HCT116 (cell line): ENCODE measurements around the gene BBC3. TPM values are rescaled to one million over a fixed set of nuclear protein-coding genes. Genes with fewer than 3 reads are reported as not detected.
A peak's percentile ranks its signal among the peaks of the same experiment; 100 is the strongest.

ENCODE experiments used
- ATAC-seq: fragments of 200-7000 bp; cut with Tn5 transposase; 2 replicates; pipeline ENCODE4 v1.9.1; 2020; ENCODE audit warnings: mild to moderate bottlenecking, moderate library complexity
- BruUV-seq: library from RNA; stranded (reverse); fragments of 400-500 nt; replicated peaks from 2 replicates; lab custom pipeline; 2021; lab: Mats Ljungman, UMichigan
- CTCF ChIA-PET: fragments of 300-600 bp; sonication (Branson Sonifier 250); formaldehyde crosslinking; loops from one replicate; lab custom pipeline; 2021; ENCODE audit warnings: antibody characterized with exemption; lab: Charles Lee
- POLR2A ChIA-PET: fragments of 300-600, 350-600 bp; sonication (Branson Sonifier 250); formaldehyde crosslinking; loops from one replicate; lab custom pipeline; 2021; ENCODE audit warnings: antibody characterized with exemption; lab: Charles Lee
- RAD21 ChIA-PET, 2 experiments: fragments of 300-600 bp; sonication (Branson Sonifier 250); formaldehyde crosslinking; loops; one replicate each; lab custom pipeline; 2023; ENCODE audit warnings: low total read pairs in 2 of 2; ENCODE audit not compliant: uncharacterized antibody in 2 of 2, unreplicated experiment in 2 of 2, low non-redundant PET in 1 of 2; lab: Charles Lee
- DNase-seq: peaks from one replicate; pipeline ENCODE4 v3.0.0-alpha.2; 2010; ENCODE audit warnings: low read depth, low spot score
- H2AFZ ChIP-seq: fragments of 200-600 bp; shearing (Covaris generic), sonication (generic); 2 replicates; pipeline ENCODE4 v1.6.1; 2017; ENCODE audit warnings: low read depth, mixed run types, mixed read lengths, antibody characterized with exemption, low read length; ENCODE audit not compliant: poor library complexity, severe bottlenecking
- H3K27ac ChIP-seq: 2 replicates; pipeline ENCODE4 v1.5.1; 2012; ENCODE audit warnings: low read depth, low read length
- H3K27me3 ChIP-seq: fragments of 200-600 bp; sonication (generic); 2 replicates; pipeline ENCODE4 v1.6.1; 2016; ENCODE audit warnings: mixed run types, low read length, mixed read lengths; ENCODE audit not compliant: insufficient read depth
- H3K36me3 ChIP-seq, 2 experiments: fragments of 200-500 bp in 1 of 2; fragments of 200-600 bp in 1 of 2; sonication (Bioruptor generic) in 1 of 2; sonication (generic) in 1 of 2; 2 replicates each; pipeline versions ENCODE4 v1.5.1 to v1.6.1; 2014 to 2016; ENCODE audit warnings: low read length in 2 of 2, inconsistent platforms in 1 of 2, mixed read lengths in 1 of 2, mixed run types in 1 of 2; ENCODE audit not compliant: insufficient read depth in 2 of 2, control insufficient read depth in 1 of 2
- H3K4me1 ChIP-seq, 2 experiments: fragments of 200-600 bp in 1 of 2; sonication (generic) in 1 of 2; 2 replicates each; pipeline versions ENCODE4 v1.5.1 to v1.6.1; 2012 to 2017; ENCODE audit warnings: low read length in 2 of 2, inconsistent platforms in 1 of 2, mild to moderate bottlenecking in 1 of 2, mixed read lengths in 1 of 2, mixed run types in 1 of 2, moderate library complexity in 1 of 2; ENCODE audit not compliant: insufficient read depth in 2 of 2, control insufficient read depth in 1 of 2
- H3K4me2 ChIP-seq: fragments of 200-600 bp; sonication (generic); 2 replicates; pipeline ENCODE4 v1.6.1; 2017; ENCODE audit warnings: mixed run types, low read length, mixed read lengths
- H3K4me3 ChIP-seq, 2 experiments: fragments of 200-600 bp in 1 of 2; sonication (generic) in 1 of 2; replicated peaks in 1 of 2; 2 replicates each; pipeline ENCODE4 v1.5.1; 2011 to 2016; ENCODE audit warnings: low read length in 2 of 2, control low read depth in 1 of 2, low read depth in 1 of 2, mild to moderate bottlenecking in 1 of 2, mixed read lengths in 1 of 2, mixed run types in 1 of 2
- H3K79me2 ChIP-seq: fragments of 200-600 bp; sonication (generic); 2 replicates; pipeline ENCODE4 v1.6.1; 2017; ENCODE audit warnings: mild to moderate bottlenecking, mixed run types, low read length, moderate library complexity, mixed read lengths; ENCODE audit not compliant: insufficient read depth
- H3K9ac ChIP-seq: fragments of 200-600 bp; sonication (generic); 2 replicates; pipeline ENCODE4 v1.6.1; 2016; ENCODE audit warnings: low read length, mixed read lengths
- H3K9me2 ChIP-seq: fragments of 200-600 bp; sonication (generic), shearing (Covaris generic); 2 replicates; pipeline ENCODE4 v1.6.1; 2017; ENCODE audit warnings: mixed run types, mild to moderate bottlenecking, moderate library complexity; ENCODE audit not compliant: insufficient read depth
- H3K9me3 ChIP-seq, 2 experiments: fragments of 200-500 bp in 1 of 2; fragments of 200-600 bp in 1 of 2; sonication (Bioruptor generic) in 1 of 2; sonication (generic) in 1 of 2; 2 replicates each; pipeline ENCODE4 v1.6.1; 2014 to 2017; ENCODE audit warnings: low read length in 2 of 2, mixed read lengths in 2 of 2, inconsistent platforms in 1 of 2, low read depth in 1 of 2, mild to moderate bottlenecking in 1 of 2, mixed run types in 1 of 2, moderate library complexity in 1 of 2; ENCODE audit not compliant: control insufficient read depth in 1 of 2, insufficient read depth in 1 of 2
- H4K20me1 ChIP-seq: fragments of 200-600 bp; sonication (generic), shearing (Covaris generic); 2 replicates; pipeline ENCODE4 v1.6.1; 2017; ENCODE audit warnings: mixed run types, mild to moderate bottlenecking, moderate library complexity; ENCODE audit not compliant: insufficient read depth
- CBX3 ChIP-seq: IDR thresholded peaks from 2 replicates; pipeline ENCODE4 v1.6.1; 2012; ENCODE audit warnings: low read depth
- EGR1 ChIP-seq: IDR thresholded peaks from 2 replicates; pipeline ENCODE4 v1.6.1; 2012; ENCODE audit warnings: low read depth
- ELF1 ChIP-seq: IDR thresholded peaks from 2 replicates; pipeline ENCODE4 v1.6.1; 2012; ENCODE audit warnings: low read depth, borderline replicate concordance
- EZH2 ChIP-seq: fragments of 200-600 bp; sonication (generic); IDR thresholded peaks from 2 replicates; pipeline ENCODE4 v1.6.1; 2017; ENCODE audit warnings: antibody characterized with exemption, mixed run types
- EZH2phosphoT487 ChIP-seq: fragments of 200-600 bp; IDR thresholded peaks from 2 replicates; pipeline ENCODE4 v1.6.1; 2018; ENCODE audit warnings: antibody characterized with exemption, borderline replicate concordance
- FOSL1 ChIP-seq: IDR thresholded peaks from 2 replicates; pipeline ENCODE4 v1.6.1; 2012; ENCODE audit warnings: low read depth
- JUND ChIP-seq: IDR thresholded peaks from 2 replicates; pipeline ENCODE4 v1.6.1; 2012
- POLR2AphosphoS5 ChIP-seq: IDR thresholded peaks from 2 replicates; pipeline ENCODE4 v1.6.1; 2011; ENCODE audit warnings: mild to moderate bottlenecking, low read depth, low read length, moderate library complexity
- RAD21 ChIP-seq: IDR thresholded peaks from 2 replicates; pipeline ENCODE4 v1.6.1; 2012; ENCODE audit warnings: low read depth, mild to moderate bottlenecking
- SIN3A ChIP-seq: IDR thresholded peaks from 2 replicates; pipeline ENCODE4 v1.6.1; 2012; ENCODE audit warnings: low read depth
- SP1 ChIP-seq: IDR thresholded peaks from 2 replicates; pipeline ENCODE4 v1.6.1; 2012; ENCODE audit warnings: low read depth
- SRF ChIP-seq: IDR thresholded peaks from 2 replicates; pipeline ENCODE4 v1.6.1; 2012; ENCODE audit warnings: low read depth
- YY1 ChIP-seq: IDR thresholded peaks from 2 replicates; pipeline ENCODE4 v1.6.1; 2011; ENCODE audit warnings: low read length, low read depth, moderate library complexity, mild to moderate bottlenecking; ENCODE audit not compliant: insufficient replicate concordance; ENCODE audit errors: extremely low read depth
- ZFX ChIP-seq: fragments of 450-650 bp; IDR thresholded peaks from 2 replicates; pipeline ENCODE4 v1.6.1; 2017
- ZNF274 ChIP-seq: fragments of 200-500 bp; sonication (Bioruptor generic); IDR thresholded peaks from 2 replicates; pipeline ENCODE4 v1.6.1; 2014; ENCODE audit warnings: mild to moderate bottlenecking, low read depth, low read length, inconsistent platforms
- intact Hi-C: fragments of 100-400 bp; cut with micrococcal nuclease; formaldehyde crosslinking; loops from 2 replicates; pipeline ENCODE4 v1.10.0; 2022
- total RNA-seq: library from RNA; stranded (reverse); gene quantifications from one replicate; pipeline ENCODE4 v1.2.1, GENCODE V29; 2021; ENCODE audit not compliant: unreplicated experiment
- TF ChIP-seq, protein P1 (sequence below): IDR thresholded peaks from 2 replicates; pipeline ENCODE4 v1.6.1; 2012
- TF ChIP-seq, protein P2 (sequence below): IDR thresholded peaks from 2 replicates; pipeline ENCODE4 v1.6.1; 2012
- TF ChIP-seq, protein P3 (sequence below): IDR thresholded peaks from 2 replicates; pipeline ENCODE4 v1.6.1; 2011; ENCODE audit warnings: mild to moderate bottlenecking, low read length, moderate library complexity; ENCODE audit not compliant: insufficient replicate concordance; ENCODE audit errors: extremely low read depth

Gene BBC3
- total RNA-seq, 1 experiment from 2014 or later: 45.0 TPM

DNA sequence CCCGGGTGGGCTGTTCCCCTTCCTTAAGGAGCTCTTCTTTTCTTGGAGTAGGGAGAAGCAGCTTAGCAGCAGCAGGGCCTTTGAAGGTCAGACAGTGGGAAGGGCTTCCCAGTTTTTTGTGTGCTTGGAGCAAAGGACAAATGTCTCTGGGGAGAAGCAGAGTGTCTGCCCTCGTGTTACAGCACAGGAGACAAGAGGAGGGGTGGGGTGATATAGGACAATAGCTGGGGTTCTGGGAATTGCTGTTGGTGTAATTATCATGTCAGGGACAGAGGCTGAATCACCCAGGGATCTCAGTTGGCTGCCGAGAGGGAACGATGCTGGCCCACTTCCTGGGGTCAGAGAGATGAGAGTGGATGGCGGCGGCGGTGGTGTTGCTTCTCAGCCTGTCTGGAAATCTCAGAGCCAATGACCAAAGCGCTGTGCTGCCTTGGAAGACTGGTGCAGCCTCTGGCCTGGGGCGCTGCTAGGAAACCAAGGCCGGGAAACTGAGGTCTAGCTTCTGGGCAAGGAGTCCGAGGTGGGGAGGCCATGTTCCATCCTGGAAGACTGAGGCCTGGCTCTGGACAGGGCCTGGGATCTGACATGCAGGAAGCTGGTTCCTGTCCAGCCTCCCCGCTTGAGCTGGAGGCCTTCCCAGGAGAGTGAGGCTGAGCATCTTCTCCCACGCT lies 44.9 kb upstream of the BBC3 start:
- Histone ChIP-seq H3K4me1 (peaks cover 10 to 44% of the 10 kb centered on the region in 2 experiments; a peak in 3 of 4 replicates), H3K4me3 (no peak overlapping the region), H3K9ac (no peak overlapping the region), H3K36me3 (peaks cover 5 to 6% of the 10 kb centered on the region in 2 experiments; a peak in 1 of 4 replicates), H3K79me2 (no peaks in the 10 kb centered on the region; the same call in 1 of the 2 replicates), H3K4me2 (no peak overlapping the region), H4K20me1 (no peaks in the 10 kb centered on the region), H3K9me2 (no peaks in the 10 kb centered on the region), H3K9me3 (no peaks in the 10 kb centered on the region), H3K27ac (peak overlapping the region; percentile 57; the same call in 1 of the 2 replicates)
- POLR2A ChIA-PET: no interaction called here
- RAD21 ChIA-PET: no interaction called here
- intact Hi-C loops: no loop called here
- CTCF ChIA-PET: interaction anchor here (1.3 kb wide), 1 partner anchor 9 kb away, joined by 5 read pairs; no protein-coding TSS in a partner anchor
- TF ChIP-seq, protein P1, sequence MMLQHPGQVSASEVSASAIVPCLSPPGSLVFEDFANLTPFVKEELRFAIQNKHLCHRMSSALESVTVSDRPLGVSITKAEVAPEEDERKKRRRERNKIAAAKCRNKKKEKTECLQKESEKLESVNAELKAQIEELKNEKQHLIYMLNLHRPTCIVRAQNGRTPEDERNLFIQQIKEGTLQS: no peak
- TF ChIP-seq SIN3A: no peak
- no peak for TF ChIP-seq YY1
- no peak for TF ChIP-seq SRF
- TF ChIP-seq, protein P2, sequence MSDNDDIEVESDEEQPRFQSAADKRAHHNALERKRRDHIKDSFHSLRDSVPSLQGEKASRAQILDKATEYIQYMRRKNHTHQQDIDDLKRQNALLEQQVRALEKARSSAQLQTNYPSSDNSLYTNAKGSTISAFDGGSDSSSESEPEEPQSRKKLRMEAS: no peak
- TF ChIP-seq RAD21: no peak
- TF ChIP-seq CBX3: no peak
- no peak for TF ChIP-seq JUND
- no peak for TF ChIP-seq EZH2phosphoT487
- TF ChIP-seq EZH2: no peak
- no peak for TF ChIP-seq EGR1
- no peak for TF ChIP-seq ZFX
- no peak for TF ChIP-seq ELF1
- TF ChIP-seq, protein P3, sequence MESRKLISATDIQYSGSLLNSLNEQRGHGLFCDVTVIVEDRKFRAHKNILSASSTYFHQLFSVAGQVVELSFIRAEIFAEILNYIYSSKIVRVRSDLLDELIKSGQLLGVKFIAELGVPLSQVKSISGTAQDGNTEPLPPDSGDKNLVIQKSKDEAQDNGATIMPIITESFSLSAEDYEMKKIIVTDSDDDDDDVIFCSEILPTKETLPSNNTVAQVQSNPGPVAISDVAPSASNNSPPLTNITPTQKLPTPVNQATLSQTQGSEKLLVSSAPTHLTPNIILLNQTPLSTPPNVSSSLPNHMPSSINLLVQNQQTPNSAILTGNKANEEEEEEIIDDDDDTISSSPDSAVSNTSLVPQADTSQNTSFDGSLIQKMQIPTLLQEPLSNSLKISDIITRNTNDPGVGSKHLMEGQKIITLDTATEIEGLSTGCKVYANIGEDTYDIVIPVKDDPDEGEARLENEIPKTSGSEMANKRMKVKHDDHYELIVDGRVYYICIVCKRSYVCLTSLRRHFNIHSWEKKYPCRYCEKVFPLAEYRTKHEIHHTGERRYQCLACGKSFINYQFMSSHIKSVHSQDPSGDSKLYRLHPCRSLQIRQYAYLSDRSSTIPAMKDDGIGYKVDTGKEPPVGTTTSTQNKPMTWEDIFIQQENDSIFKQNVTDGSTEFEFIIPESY: no peak
- TF ChIP-seq SP1: no peak
- no peak for TF ChIP-seq ZNF274
- TF ChIP-seq POLR2AphosphoS5: no peak
- TF ChIP-seq FOSL1: no peak
- TF ChIP-seq, all 23 proteins: peak for 0
- no peak for DNase-seq
- Histone ChIP-seq H3K27me3 (no peaks in the 10 kb centered on the region), H2AFZ (no peak overlapping the region)
- no peak for ATAC-seq
- BruUV-seq: no TSS peak
